ENCODE measurements around the gene MED16.

Gene MED16

GRCh38 chr19:938233-938923 lies 45.4 kb upstream of the MED16 start:
- H3K4me3 ChIP-seq = no peak overlapping the region
- no peak for DNase-seq (ENCODE audit: low read depth, low spot score)
- TF ChIP-seq EZH2 (IDR thresholded peaks at IDR 0.05) (no peak), POLR2AphosphoS5 (IDR thresholded peaks at IDR 0.05; ENCODE audit: borderline replicate concordance, low read depth, low read length) (no peak), FOXP2 (optimal IDR thresholded peaks at IDR 0.05; ENCODE audit: control extremely low read depth, extremely low read length, insufficient read depth) (no peak)
- H3K27ac ChIP-seq = no peak overlapping the region
- no peaks in the 10 kb centered on the region for H3K9me3 ChIP-seq (ENCODE audit: low read depth, low read length)
- no peaks in the 10 kb centered on the region; the same call in 1 of the 2 replicates for H3K36me3 ChIP-seq (ENCODE audit: insufficient read depth, low read length)
- H3K9ac ChIP-seq (ENCODE audit: insufficient read length) = no peak overlapping the region

GRCh38 chr19:937259-937694 lies 44.3 kb upstream of the MED16 start:
- H3K9me3 ChIP-seq (ENCODE audit: low read depth, low read length) = no peaks in the 10 kb centered on the region
- DNase-seq (ENCODE audit: low read depth, low spot score) = no peak
- H3K4me3 ChIP-seq = no peak overlapping the region
- H3K36me3 ChIP-seq (ENCODE audit: insufficient read depth, low read length) = no peaks in the 10 kb centered on the region; the same call in 1 of the 2 replicates
- TF ChIP-seq EZH2 (IDR thresholded peaks at IDR 0.05) (no peak), FOXP2 (optimal IDR thresholded peaks at IDR 0.05; ENCODE audit: control extremely low read depth, extremely low read length, insufficient read depth) (no peak)
- H3K27ac ChIP-seq = no peak overlapping the region
- no peak overlapping the region for H3K9ac ChIP-seq (ENCODE audit: insufficient read length)

GRCh38 chr19:936175-936546 lies 43.2 kb upstream of the MED16 start:
- H3K9ac ChIP-seq (ENCODE audit: insufficient read length) = no peak overlapping the region
- no peaks in the 10 kb centered on the region for H3K36me3 ChIP-seq (ENCODE audit: insufficient read depth, low read length)
- no peak overlapping the region for H3K4me3 ChIP-seq
- no peaks in the 10 kb centered on the region for H3K9me3 ChIP-seq (ENCODE audit: low read depth, low read length)
- no peak overlapping the region for H3K27ac ChIP-seq
- DNase-seq (ENCODE audit: low read depth, low spot score) = no peak
- no peak for TF ChIP-seq FOXP2 (optimal IDR thresholded peaks at IDR 0.05; ENCODE audit: control extremely low read depth, extremely low read length, insufficient read depth)
- TF ChIP-seq EZH2 (IDR thresholded peaks at IDR 0.05) = no peak
- TF ChIP-seq POLR2AphosphoS5 (IDR thresholded peaks at IDR 0.05; ENCODE audit: borderline replicate concordance, low read depth, low read length) = no peak

- no peak for DNase-seq (ENCODE audit: low read depth, low spot score)
- Histone ChIP-seq H3K4me3 (no peak overlapping the region), H3K9ac (ENCODE audit: insufficient read length) (no peak overlapping the region), H3K36me3 (ENCODE audit: insufficient read depth, low read length) (peaks cover under 1% of the 10 kb centered on the region; the same call in 1 of the 2 replicates), H3K27ac (no peak overlapping the region), H3K9me3 (ENCODE audit: low read depth, low read length) (no peaks in the 10 kb centered on the region)
- TF ChIP-seq FOXP2 (optimal IDR thresholded peaks at IDR 0.05; ENCODE audit: control extremely low read depth, extremely low read length, insufficient read depth) (no peak), POLR2AphosphoS5 (IDR thresholded peaks at IDR 0.05; ENCODE audit: borderline replicate concordance, low read depth, low read length) (no peak), EZH2 (IDR thresholded peaks at IDR 0.05) (no peak)
Measured at GRCh38 chr19:934865-935479, 42.0 kb upstream of the MED16 start.

- no peak for DNase-seq (ENCODE audit: low read depth, low spot score)
- H3K9ac ChIP-seq (ENCODE audit: insufficient read length) = no peak overlapping the region
- H3K27ac ChIP-seq = no peak overlapping the region
- no peak for TF ChIP-seq FOXP2 (optimal IDR thresholded peaks at IDR 0.05; ENCODE audit: control extremely low read depth, extremely low read length, insufficient read depth)
- TF ChIP-seq EZH2 (IDR thresholded peaks at IDR 0.05) = no peak
- TF ChIP-seq POLR2AphosphoS5 (IDR thresholded peaks at IDR 0.05; ENCODE audit: borderline replicate concordance, low read depth, low read length) = no peak
- H3K36me3 ChIP-seq (ENCODE audit: insufficient read depth, low read length) = peaks cover 3% of the 10 kb centered on the region; the same call in 1 of the 2 replicates
- H3K9me3 ChIP-seq (ENCODE audit: low read depth, low read length) = no peaks in the 10 kb centered on the region
- no peak overlapping the region for H3K4me3 ChIP-seq
Measured at GRCh38 chr19:934197-934840, 41.3 kb upstream of the MED16 start.

GRCh38 chr19:933553-933882 lies 40.5 kb upstream of the MED16 start:
- H3K27ac ChIP-seq = no peak overlapping the region
- no peaks in the 10 kb centered on the region for H3K9me3 ChIP-seq (ENCODE audit: low read depth, low read length)
- H3K4me3 ChIP-seq = no peak overlapping the region
- no peak for DNase-seq (ENCODE audit: low read depth, low spot score)
- no peak overlapping the region for H3K9ac ChIP-seq (ENCODE audit: insufficient read length)
- no peak for TF ChIP-seq POLR2AphosphoS5 (IDR thresholded peaks at IDR 0.05; ENCODE audit: borderline replicate concordance, low read depth, low read length)
- TF ChIP-seq FOXP2 (optimal IDR thresholded peaks at IDR 0.05; ENCODE audit: control extremely low read depth, extremely low read length, insufficient read depth) = no peak
- no peak for TF ChIP-seq EZH2 (IDR thresholded peaks at IDR 0.05)
- H3K36me3 ChIP-seq (ENCODE audit: insufficient read depth, low read length) = peaks cover 3% of the 10 kb centered on the region; the same call in 1 of the 2 replicates

GRCh38 chr19:932648-933552 lies 39.9 kb upstream of the MED16 start:
- Histone ChIP-seq H3K4me3 (no peak overlapping the region), H3K36me3 (ENCODE audit: insufficient read depth, low read length) (peaks cover 3% of the 10 kb centered on the region; the same call in 1 of the 2 replicates), H3K9ac (ENCODE audit: insufficient read length) (no peak overlapping the region), H3K9me3 (ENCODE audit: low read depth, low read length) (no peaks in the 10 kb centered on the region), H3K27ac (no peak overlapping the region)
- no peak for TF ChIP-seq FOXP2 (optimal IDR thresholded peaks at IDR 0.05; ENCODE audit: control extremely low read depth, extremely low read length, insufficient read depth)
- no peak for TF ChIP-seq EZH2 (IDR thresholded peaks at IDR 0.05)
- no peak for TF ChIP-seq POLR2AphosphoS5 (IDR thresholded peaks at IDR 0.05; ENCODE audit: borderline replicate concordance, low read depth, low read length)
- no peak for DNase-seq (ENCODE audit: low read depth, low spot score)
